HG03060 (cell line): ENCODE measurements around the gene EEPD1.

Experiments used
- ATAC-seq: cut with Tn5 transposase; IDR thresholded peaks from one replicate; pipeline ENCODE4 v1.9.1; 2021; ENCODE audit warnings: low read depth, moderate number of reproducible peaks; ENCODE audit not compliant: unreplicated experiment

The EEPD1 gene

DNA sequence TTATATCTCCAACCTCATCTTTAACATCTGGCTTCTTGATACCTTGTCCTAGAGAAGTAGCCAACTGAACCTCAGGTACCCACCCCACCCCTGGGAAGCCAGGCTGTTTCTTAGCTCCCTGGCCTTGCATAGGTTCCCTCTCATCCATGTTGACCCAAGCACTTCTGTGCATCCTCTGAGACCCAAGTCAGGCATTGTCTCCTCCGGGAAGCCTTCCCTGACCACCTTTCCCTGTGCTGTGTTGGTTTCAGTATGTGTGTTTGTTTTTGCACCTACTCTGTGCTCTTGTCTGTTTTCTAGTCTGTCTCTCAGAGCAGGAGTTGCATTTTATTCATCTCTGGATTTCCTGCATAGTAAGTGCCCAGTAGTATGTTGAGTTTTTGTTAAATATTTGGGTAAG, 143.2 kb downstream of the EEPD1 start:
- ATAC-seq, result no peak

DNA sequence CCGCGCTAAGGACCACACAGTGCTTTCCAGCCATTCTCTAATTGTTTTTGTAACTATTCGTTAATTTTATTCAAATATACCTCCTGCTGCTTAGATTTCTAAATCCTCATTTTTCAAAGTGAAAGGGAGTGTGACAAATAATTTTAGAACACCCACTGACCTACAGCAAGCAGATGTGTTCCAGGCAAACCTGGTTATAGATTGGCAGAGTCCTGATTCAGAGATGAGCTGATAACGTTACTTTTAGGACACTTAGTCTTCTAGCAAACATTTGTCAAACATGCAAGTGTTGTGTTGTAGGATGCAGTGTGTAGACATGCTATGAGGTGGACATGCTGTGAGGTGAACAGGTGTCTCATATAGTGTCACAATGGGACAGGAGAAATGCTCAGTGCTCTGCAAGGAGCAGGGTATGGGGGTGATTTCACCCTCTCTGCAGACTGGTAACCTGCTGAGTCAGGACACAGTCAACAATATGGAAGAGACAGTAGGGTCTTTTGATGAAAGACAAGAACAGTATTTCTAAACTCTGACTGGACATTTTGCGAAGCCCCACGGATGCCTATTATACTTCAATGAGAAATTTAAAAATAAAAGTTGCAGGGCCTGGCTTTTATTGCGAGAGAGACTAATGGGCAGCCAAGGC, 144.4 kb downstream of the EEPD1 start:
- ATAC-seq, result no peak

DNA sequence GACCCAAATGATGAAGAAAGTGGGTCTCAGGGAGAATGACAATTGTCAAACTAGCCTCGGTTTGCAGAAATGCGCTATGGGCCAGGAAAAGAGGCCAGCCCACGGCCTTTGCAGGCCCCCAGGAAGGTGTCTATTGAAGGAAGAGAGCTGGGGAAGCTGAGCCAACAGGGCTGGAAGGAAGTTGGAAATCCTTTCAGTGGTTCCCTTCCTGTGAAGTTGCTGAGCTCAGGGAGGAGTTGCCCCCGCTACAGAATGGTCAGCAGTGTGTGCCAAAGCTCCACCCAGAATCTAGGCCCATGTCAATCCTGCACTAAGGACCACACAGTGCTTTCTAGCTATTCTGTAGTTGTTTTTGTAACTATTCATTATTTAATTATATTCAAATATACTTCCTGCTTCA, 145.1 kb downstream of the EEPD1 start:
- ATAC-seq, result no peak

DNA sequence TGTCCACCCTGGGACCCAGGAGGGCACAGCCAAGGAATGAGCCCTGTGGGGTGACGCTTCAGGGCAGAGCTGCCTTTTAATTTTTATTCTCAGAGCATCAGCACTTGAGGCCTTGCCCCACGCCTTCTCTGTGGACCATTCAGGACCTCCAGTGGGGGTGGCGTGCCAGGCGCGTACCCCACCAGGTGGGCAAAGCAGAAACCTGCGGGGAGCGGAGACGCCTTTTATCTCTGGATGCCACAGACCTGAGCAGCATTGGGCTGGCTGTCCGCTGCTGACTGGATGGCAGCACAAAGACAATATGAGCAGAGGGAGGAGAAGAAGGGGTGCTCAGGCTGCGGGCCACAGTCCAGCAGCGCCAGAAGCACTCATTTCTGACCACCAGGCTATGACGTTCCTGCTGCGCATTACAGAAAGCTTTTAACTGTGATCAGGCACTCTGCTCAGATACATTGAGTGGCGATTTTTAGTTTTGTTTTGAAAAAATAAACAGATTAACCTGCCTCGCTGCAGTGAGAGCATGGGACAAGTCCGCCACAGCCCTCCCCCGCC, 146.2 kb downstream of the EEPD1 start:
- no peak for ATAC-seq

DNA sequence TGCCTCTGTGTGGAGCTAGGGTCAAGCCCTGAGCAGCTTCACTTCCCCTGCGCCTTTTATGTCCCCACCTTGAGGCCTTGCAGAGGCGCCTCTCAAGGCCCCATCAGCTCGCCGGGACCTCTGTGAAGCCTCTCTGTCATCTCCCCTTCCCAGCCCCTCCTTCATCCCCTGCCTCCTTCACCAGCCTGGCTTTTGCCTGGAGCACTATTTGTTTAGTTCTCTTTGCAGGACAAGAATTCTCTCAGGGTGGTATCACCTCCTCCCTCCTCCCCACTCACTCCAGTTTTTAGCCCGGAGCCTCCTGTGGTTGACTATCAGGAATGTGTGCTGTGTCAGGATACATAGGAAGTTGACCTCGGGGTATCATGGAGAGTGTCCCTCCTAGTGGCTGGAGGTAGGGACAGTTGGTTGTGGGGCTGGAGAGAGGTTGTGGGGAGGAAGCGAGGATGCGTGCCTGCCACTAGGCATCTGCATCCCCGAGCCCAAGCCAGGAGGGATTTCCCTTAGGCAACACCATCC, 146.8 kb downstream of the EEPD1 start:
- no peak for ATAC-seq

DNA sequence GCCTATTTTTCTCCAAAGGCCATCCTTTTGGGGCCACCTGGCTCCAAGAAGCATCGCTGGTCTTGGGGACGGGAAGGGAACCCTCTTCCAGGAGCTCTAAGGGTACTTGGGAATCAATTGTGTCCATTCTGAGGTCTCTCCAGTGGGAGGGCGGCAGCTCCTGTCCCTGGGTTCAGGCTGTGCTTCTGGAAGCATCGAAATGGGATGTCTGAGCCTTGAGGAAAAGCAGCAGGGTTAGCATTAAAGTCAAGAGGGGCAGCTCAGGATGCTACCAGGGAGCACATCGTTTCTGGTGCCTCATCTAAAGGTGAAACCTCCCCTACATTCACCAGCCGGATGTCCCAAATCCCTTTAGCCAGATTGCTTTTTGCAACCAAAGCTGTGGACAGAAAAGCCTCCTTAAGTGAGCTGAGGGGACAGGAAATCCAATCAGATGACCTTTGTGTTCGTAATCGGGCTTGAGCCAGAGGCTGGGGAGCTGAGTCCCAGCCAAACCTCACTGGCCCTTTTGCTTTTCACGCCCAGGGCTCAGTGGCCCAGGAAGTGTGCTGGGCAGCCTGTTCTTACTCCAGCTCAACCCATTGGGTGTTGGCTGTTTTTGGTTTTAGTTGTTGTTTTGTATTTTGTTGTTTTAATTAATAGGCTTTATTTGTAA, 147.8 kb downstream of the EEPD1 start:
- ATAC-seq, result no peak

DNA sequence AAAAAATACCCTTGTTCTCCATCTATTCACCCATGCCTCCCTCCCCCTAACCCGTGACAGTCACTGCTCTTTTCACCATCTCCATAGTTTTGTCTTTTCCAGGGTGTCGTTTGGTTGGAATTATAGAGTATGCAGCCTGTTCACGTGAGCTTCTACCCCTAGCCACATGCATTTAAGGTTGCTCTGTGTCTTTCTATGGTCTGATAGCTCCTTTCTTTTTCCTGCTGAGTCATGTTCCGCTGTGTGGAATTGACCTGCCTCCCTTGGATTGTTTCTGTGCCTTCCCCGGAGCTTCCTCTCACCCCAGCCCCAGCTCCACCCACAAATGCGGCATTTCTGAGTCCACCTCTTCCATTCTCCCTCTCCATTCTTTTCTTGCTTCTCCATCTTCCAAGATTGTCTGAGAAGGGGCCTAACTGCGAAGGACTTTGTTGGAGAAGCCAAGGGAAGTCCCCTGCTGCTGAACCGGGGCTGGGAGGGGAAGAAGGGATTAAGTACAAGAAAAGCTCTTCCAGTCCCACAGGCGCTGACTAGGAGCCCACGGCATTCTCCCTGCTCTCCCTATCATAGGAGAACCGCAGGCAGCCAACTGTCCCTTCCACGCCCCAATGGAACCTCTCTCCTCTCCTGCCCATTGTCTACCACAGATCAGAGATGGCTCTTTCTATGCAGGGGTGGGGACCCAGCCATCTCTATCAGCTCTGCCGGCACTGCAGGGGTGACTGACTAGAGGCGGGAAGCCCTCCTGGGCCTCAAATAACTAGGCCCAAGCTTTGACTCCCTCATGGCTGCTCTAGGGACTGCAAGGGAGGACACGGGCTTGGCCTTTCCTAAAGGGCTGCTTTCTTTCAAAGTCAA, 149.1 kb downstream of the EEPD1 start:
- ATAC-seq, result no peak

DNA sequence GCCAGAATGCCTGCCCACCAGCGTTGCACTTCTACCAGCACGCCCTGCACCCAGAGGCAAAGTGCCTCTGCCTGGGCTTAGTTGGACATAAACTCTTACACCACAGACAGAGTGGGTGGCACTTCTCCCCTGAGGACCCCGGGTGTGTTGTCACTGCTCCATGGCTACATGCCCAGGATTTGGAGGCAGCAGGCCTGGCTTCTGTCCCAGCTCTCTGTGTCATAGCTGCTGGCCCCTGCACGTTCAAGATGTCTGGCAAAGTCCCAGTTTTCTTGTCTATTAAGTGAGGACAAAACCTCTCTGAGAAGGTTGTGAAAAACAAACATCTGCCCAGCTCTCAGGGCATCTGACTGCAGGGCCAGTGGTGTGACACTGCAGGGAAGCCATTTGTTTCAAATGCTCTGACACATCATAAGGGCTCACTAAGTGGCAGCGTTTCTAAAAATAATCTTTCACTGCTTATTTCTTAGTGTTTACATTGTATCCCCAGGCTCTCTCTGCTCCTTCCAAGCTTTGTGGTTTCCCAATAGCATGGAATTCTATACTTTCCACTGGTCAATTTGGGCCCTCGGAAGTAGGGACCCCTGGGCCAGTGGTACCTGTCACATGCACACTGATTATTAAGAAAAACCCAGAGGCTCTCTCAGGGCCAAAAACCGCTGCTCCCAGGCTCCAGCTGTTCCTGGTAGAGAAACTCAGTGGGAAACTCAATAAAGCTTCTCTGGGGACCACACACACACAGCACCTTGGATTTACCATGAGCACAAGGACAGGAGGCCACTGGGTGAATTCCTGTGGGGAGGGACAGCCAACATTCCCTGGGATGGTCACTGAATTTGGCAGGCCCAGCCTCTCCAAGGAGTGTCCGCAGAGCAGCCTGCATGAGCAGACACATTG, 150.4 kb downstream of the EEPD1 start:
- no peak for ATAC-seq

DNA sequence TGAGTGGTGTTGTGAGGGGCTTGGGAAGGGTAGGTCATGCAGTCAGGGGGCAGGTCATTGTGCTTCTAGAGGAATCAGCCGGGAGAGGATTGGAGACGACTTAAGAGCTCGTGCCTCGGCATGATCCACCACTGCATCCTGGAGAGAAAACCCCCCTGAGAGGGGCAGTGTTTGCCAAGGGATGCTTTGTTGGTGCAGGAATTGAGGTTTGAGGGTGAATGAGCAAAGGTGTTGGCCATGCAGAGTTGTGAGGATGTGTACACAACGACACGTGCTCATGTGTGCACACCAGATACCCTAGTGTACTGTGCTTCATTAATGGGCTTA, 151.0 kb downstream of the EEPD1 start:
- no peak for ATAC-seq

DNA sequence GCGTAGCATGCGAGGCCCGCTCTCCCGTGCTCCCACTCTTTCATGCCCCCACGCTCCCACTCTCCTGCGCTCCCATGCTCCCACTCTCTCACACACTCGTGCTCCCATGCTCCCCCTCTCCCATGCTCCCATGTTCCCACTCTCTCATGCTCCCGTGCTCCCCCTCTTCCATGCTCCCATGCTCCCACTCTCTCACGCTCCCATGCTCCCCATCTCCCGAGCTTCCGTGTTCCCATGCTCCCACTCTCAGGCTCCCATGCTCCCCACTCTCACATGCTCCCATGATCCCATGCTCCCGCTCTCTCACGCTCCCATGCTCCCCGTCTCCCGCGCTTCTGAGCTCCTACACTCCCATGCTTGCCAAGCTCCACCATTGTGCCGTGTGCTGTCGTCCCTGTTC, 152.2 kb downstream of the EEPD1 start:
- ATAC-seq, result no peak

DNA sequence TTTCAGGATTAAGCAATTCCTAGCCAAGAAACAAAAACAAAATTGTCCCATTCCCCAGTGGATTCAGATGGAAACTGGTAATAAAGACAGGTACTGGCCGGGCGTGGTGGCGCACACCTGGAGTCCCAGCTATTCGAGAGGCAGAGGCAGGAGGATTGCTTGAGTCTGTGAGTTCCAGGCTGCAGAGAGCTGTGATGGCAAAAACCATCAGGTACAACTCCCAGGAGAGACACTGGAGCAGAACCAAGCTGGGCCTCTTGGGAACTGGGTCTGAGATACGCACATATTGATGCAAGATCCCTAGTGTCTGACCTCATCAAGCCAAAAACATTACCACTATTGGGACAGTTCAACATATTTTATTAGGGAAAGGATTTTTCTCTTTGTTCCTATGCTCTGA, 152.6 kb downstream of the EEPD1 start:
- ATAC-seq, result no peak

DNA sequence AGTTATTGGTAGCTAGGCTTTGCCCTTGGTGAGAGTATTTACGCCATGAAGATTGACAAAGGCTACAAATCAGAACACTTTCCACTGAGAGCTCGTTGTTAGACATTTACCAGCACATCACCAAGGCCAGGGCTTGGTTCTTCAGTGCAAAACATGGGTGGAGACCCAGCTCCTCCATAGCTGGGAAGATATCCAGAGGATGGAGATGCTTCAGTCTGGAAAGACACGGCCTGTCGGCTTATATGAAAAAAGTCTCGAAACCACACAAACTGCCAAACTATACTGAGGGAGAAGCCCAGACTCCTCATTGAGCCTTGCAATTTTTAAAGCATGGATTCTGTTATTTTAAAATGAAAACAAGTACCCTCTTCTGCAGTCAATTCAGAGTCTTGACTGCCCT, 153.2 kb downstream of the EEPD1 start:
- no peak for ATAC-seq

DNA sequence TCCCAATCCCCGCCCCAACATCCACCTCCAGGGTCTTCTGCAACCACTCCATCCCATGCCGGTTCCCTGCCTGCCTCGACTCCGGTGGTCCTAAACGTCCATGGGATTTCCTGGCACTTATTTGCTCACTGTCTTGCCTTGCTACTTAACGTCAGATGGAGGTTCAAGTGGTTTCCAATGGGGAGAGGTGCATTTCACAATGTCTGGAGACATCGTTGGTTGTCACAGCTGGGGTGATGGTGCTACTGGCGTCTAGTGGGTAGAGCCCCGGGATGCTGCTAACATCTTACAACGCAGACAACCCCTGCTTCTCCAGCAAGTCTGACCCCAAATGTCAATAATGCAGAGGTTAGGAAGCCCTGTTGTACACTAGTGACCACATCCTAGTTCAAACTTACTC, 153.7 kb downstream of the EEPD1 start:
- no peak for ATAC-seq

DNA sequence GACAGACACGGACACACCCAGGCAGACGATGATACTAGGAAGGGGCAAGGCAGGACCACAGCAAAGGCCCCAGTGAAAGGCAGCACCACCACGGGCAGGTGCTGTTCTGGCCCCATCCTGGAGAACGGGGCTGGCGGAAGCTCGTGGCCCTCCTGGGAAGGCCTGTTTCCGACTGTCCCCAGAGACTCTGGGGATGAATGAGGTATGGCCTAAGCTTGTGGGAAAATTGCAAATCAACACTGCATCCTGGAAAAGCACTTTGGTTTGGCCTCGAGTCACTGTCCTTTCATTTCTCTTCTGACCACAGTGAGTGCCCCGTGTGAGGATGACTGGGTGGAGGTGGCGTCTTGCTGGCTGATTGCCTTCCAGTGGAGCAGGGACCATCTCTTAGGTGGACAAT, 155.0 kb downstream of the EEPD1 start:
- ATAC-seq, result no peak

DNA sequence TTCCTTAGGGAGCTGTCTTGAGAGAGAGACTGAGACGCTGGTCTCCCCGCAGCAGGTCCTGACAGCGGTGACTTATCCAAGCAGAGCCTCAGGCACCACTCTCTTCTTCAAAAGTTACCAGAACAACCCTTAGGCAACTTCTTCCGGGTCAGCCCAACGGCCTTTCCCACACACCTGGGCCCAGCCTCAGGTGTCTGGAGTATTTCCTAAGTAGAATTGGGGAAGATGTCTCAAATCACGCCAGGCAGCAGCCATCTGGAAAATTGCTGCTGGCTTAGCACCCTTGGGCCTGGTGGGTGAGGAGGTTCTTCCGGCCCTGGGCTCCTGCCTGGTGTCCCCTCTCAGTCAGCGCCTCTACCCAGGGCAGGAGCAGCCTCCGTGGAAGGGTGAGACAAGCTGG, 156.2 kb downstream of the EEPD1 start:
- ATAC-seq, result no peak

DNA sequence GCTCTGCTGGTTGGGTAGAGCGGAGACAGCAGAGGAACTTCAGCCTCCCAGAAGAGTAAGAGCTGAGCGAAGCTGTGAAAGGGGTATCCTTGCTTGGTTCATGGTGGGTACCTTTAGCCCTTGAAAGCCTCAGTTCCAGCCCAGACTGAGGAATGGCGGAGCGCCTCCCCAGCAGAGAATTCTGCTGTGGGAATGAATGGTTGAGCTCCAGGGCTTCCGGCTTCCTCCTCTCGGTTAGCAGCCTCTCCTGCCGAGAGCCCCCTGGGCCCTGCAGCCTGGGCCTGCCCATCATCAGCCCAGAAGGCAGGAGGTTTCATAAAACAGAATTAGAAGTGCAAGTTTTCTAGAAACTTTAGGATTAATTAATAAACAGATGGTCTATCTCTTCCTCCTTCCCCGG, 156.7 kb downstream of the EEPD1 start:
- no peak for ATAC-seq

DNA sequence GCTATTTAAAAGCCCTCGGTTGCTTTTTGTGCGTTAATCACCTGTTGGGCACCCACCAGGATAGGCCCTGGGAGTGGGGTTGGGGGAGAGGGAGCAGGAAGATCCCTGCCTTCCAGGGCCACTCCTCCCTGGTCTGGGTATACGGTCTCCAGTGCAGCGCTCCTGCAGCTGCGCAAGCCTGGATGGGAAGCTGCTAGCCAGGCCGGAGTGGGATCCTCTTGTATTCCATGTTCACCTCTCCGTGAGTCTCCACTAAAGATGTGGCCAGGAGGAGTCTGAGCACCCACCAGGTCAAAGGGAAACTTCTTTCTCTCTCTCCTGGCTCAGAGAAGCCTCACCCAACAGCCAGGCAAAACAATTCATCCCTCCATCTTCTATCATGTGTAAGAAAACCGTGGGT, 157.8 kb downstream of the EEPD1 start:
- no peak for ATAC-seq

DNA sequence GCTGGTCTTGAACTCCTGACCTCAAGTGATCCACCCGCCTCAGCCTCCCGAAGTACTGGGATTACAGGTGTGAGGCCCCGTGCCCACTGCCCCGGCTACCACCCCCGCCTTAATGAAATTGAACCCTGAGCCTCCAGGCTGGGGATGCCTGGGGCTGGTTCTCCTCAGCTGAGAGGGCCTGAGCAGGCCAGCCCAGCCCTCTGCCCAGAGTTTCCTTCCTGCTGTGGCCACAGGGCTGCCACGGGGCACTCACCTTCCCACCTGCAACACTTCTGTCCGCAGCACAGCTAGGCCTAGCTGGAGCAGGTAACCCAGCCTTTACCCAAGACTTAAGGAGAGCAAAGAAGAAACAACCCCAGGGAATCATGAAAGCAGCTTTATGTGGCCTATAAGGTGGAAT, 158.5 kb downstream of the EEPD1 start:
- no peak for ATAC-seq

DNA sequence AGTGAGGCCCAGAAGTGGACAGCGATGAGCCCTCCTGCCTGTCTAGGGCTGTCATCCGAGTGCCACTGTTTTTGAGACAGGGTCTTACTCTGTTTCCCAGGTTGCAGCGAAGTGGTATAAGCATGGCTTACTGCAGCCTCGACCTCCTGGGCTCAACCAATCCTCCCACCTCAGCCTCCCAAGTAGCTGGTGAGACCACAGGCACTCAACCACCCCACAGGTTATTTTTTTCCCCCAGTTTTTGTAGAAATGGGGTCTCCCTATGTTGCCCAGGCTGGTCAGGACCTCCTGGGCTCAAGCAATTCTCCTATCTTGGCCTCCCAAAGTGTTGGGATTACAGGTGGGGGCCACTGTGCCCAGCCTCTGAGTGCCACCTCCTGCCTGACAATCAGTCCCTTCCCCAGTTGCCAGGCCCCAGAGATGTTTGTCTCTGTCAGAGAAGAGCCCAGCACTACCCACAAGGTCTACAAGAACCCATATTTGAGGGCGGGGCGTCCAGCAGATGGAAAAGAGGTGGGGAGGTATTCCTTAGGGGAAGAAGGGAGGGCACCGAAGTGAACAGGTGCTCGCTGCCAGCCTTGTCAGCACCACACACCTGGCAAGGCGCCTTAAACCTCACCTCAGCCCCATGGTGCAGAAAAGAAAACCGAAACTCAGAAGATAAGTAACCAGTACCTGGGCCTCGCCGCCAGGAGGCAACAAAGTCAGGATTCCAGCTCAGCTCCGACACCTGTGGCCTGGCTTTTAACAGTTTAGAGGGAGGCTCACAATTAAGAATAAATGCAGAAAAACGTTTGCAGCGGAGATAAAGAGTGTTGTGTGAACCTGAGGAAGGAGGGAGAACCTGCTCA, 159.2 kb downstream of the EEPD1 start:
- no peak for ATAC-seq
